A673 (cell line): ENCODE data around the gene SNORC. TPM values are rescaled to one million over a fixed set of nuclear protein-coding genes. Genes with fewer than 3 reads are reported as not detected.

Source experiments
- BruUV-seq: library from RNA; stranded (reverse); fragments of 400-500 nt; replicated peaks from 2 replicates; lab custom pipeline; 2021; lab: Mats Ljungman, UMichigan
- CTCF ChIA-PET: fragments of 300-600 bp; sonication (Branson Sonifier 250); formaldehyde crosslinking; loops from one replicate; lab custom pipeline; 2022; ENCODE audit warnings: antibody characterized with exemption; lab: Charles Lee
- POLR2A ChIA-PET: fragments of 300-600 bp; sonication (Branson Sonifier 250); formaldehyde crosslinking; loops from one replicate; lab custom pipeline; 2022; ENCODE audit warnings: antibody characterized with exemption; ENCODE audit not compliant: low non-redundant PET; lab: Charles Lee
- DNase-seq: peaks from one replicate; pipeline ENCODE4 v3.0.0-alpha.2; 2015; ENCODE audit warnings: low spot score
- H3K27ac ChIP-seq: fragments of 200-600 bp; sonication (generic); 2 replicates; pipeline ENCODE4 v1.5.1; 2016; ENCODE audit warnings: mixed run types, low read depth, mild to moderate bottlenecking, mixed read lengths, antibody characterized with exemption, low read length; ENCODE audit not compliant: poor library complexity, severe bottlenecking
- H3K27me3 ChIP-seq: fragments of 200-600 bp; sonication (generic); replicated peaks from 2 replicates; pipeline ENCODE4 v1.6.1; 2017; ENCODE audit warnings: mixed run types, low read depth, mild to moderate bottlenecking, mixed read lengths, antibody characterized with exemption, low read length; ENCODE audit not compliant: insufficient read depth, poor library complexity
- H3K36me3 ChIP-seq: fragments of 200-600 bp; sonication (generic); 2 replicates; pipeline ENCODE4 v1.6.1; 2016; ENCODE audit warnings: mixed run types, mild to moderate bottlenecking, mixed read lengths, antibody characterized with exemption, low read length; ENCODE audit not compliant: insufficient read depth, poor library complexity, severe bottlenecking
- H3K4me1 ChIP-seq: fragments of 200-600 bp; sonication (generic); 2 replicates; pipeline ENCODE4 v1.6.1; 2017; ENCODE audit warnings: mixed run types, mild to moderate bottlenecking, mixed read lengths, antibody characterized with exemption, low read length; ENCODE audit not compliant: insufficient read depth, poor library complexity, severe bottlenecking
- H3K4me3 ChIP-seq: fragments of 200-600 bp; sonication (generic); 2 replicates; pipeline ENCODE4 v1.5.1; 2016; ENCODE audit warnings: low read depth, mixed run types, mild to moderate bottlenecking, mixed read lengths, low read length; ENCODE audit not compliant: poor library complexity, severe bottlenecking
- H3K9me3 ChIP-seq: fragments of 200-600 bp; sonication (generic); 2 replicates; pipeline ENCODE4 v1.6.1; 2016; ENCODE audit warnings: mixed run types, low read depth, mild to moderate bottlenecking, mixed read lengths, antibody characterized with exemption, low read length; ENCODE audit not compliant: poor library complexity, severe bottlenecking
- CTCF ChIP-seq: fragments of 300-800, 200-600 bp; sonication (generic); conservative IDR thresholded peaks from 2 replicates; pipeline ENCODE4 v1.5.1; 2017; ENCODE audit warnings: low read depth, mild to moderate bottlenecking, antibody characterized with exemption, low read length, moderate library complexity, mixed read lengths
- EZH2 ChIP-seq: fragments of 200-600 bp; sonication (generic); IDR thresholded peaks from 2 replicates; pipeline ENCODE4 v1.6.1; 2017; ENCODE audit warnings: borderline replicate concordance, low read depth, mild to moderate bottlenecking, mixed read lengths, antibody characterized with exemption, low read length; ENCODE audit not compliant: poor library complexity, severe bottlenecking
- intact Hi-C: fragments of 100-400 bp; cut with micrococcal nuclease; formaldehyde crosslinking; loops from one replicate; pipeline ENCODE4 v1.10.0; 2022; ENCODE audit not compliant: unreplicated experiment
- total RNA-seq: library from RNA; stranded (reverse); gene quantifications from 2 replicates; pipeline ENCODE4 v1.2.3, GENCODE V29; 2021

Gene SNORC
- total RNA-seq, 1 experiment from 2014 or later = 4.6 TPM

- Histone ChIP-seq H3K27ac (no peak overlapping the region), H3K27me3 (no peaks in the 10 kb centered on the region), H3K4me1 (no peaks in the 10 kb centered on the region), H3K4me3 (no peak overlapping the region), H3K9me3 (no peaks in the 10 kb centered on the region), H3K36me3 (no peaks in the 10 kb centered on the region)
- CTCF ChIA-PET = no interaction called here
- no peak for DNase-seq
- TF ChIP-seq CTCF = no peak
- no peak for TF ChIP-seq EZH2
- POLR2A ChIA-PET = no interaction called here
- intact Hi-C loops = no loop called here
- BruUV-seq = no TSS peak
Observed at GRCh38 chr2:232890536-232890895, 20.5 kb downstream of the SNORC start.

GRCh38 chr2:232890896-232891601, 21.0 kb downstream of the SNORC start:
- peak; percentile 46 for DNase-seq
- Histone ChIP-seq H3K4me1 (no peaks in the 10 kb centered on the region), H3K9me3 (no peaks in the 10 kb centered on the region), H3K4me3 (no peak overlapping the region), H3K27me3 (no peaks in the 10 kb centered on the region), H3K27ac (no peak overlapping the region), H3K36me3 (no peaks in the 10 kb centered on the region)
- TF ChIP-seq CTCF (no peak), EZH2 (no peak)
- BruUV-seq = no TSS peak
- intact Hi-C loops = no loop called here
- ChIA-PET POLR2A (no interaction called here), CTCF (no interaction called here)

- no TSS peak for BruUV-seq
- intact Hi-C loops = no loop called here
- Histone ChIP-seq H3K27me3 (no peaks in the 10 kb centered on the region), H3K4me3 (no peak overlapping the region), H3K4me1 (no peaks in the 10 kb centered on the region), H3K27ac (no peak overlapping the region), H3K9me3 (no peaks in the 10 kb centered on the region), H3K36me3 (no peaks in the 10 kb centered on the region)
- CTCF ChIA-PET = no interaction called here
- DNase-seq = no peak
- no peak for TF ChIP-seq EZH2
- TF ChIP-seq CTCF = no peak
- POLR2A ChIA-PET = no interaction called here
Observed at GRCh38 chr2:232891621-232892071, 21.6 kb downstream of the SNORC start.
